PC-9 (cell line): ENCODE results near the gene TDRD6. TPM values are rescaled to one million over a fixed set of nuclear protein-coding genes. Genes with fewer than 3 reads are reported as not detected.

Source experiments
- BruUV-seq: library from RNA; stranded (reverse); fragments of 400-500 nt; replicated peaks from 2 replicates; lab custom pipeline; 2021; lab: Mats Ljungman, UMichigan
- CTCF ChIA-PET: fragments of 300-600 bp; sonication (Branson Sonifier 250); formaldehyde crosslinking; loops from one replicate; lab custom pipeline; 2022; ENCODE audit warnings: antibody characterized with exemption; lab: Charles Lee
- POLR2A ChIA-PET: fragments of 300-600 bp; sonication (Branson Sonifier 250); formaldehyde crosslinking; loops from one replicate; lab custom pipeline; 2022; ENCODE audit warnings: antibody characterized with exemption; ENCODE audit not compliant: unreplicated experiment; lab: Charles Lee
- DNase-seq, 2 experiments: peaks; one replicate each; pipeline versions ENCODE4 v3.0.0 to v3.0.0-alpha.2; 2015 to 2022; ENCODE audit warnings: mixed read lengths in 1 of 2
- H2AFZ ChIP-seq: fragments of 200-600 bp; sonication (generic); 2 replicates; pipeline ENCODE4 v1.8.1; 2017; ENCODE audit warnings: antibody characterized with exemption
- H3F3A ChIP-seq: fragments of 200-600 bp; sonication (generic); 2 replicates; pipeline ENCODE4 v1.8.1; 2017; ENCODE audit warnings: antibody characterized with exemption, mild to moderate bottlenecking, low read depth; ENCODE audit not compliant: insufficient read depth
- H3K27ac ChIP-seq: fragments of 200-600 bp; sonication (generic); 2 replicates; pipeline ENCODE4 v1.6.1; 2016; ENCODE audit warnings: mixed run types
- H3K27me3 ChIP-seq: fragments of 200-600 bp; sonication (generic); 2 replicates; pipeline ENCODE4 v1.6.1; 2016; ENCODE audit warnings: low read depth, mixed run types; ENCODE audit not compliant: insufficient read depth
- H3K36me3 ChIP-seq: fragments of 200-600 bp; sonication (generic); 2 replicates; pipeline ENCODE4 v1.6.1; 2016; ENCODE audit warnings: low read depth, mixed run types
- H3K4me1 ChIP-seq: fragments of 200-600 bp; sonication (generic); replicated peaks from 2 replicates; pipeline ENCODE4 v1.6.1; 2016; ENCODE audit warnings: mixed run types; ENCODE audit not compliant: insufficient read depth
- H3K4me2 ChIP-seq: fragments of 200-600 bp; sonication (generic); 2 replicates; pipeline ENCODE4 v1.6.1; 2017; ENCODE audit warnings: mixed run types
- H3K4me3 ChIP-seq: fragments of 200-600 bp; sonication (generic); 2 replicates; pipeline ENCODE4 v1.6.1; 2016; ENCODE audit warnings: mixed run types
- H3K79me2 ChIP-seq: fragments of 200-600 bp; sonication (generic); 2 replicates; pipeline ENCODE4 v1.6.1; 2017; ENCODE audit warnings: low read depth, mixed run types
- H3K9me2 ChIP-seq: fragments of 200-600 bp; sonication (generic); 2 replicates; pipeline ENCODE4 v1.8.1; 2017; ENCODE audit warnings: mild to moderate bottlenecking; ENCODE audit not compliant: insufficient read depth
- H3K9me3 ChIP-seq: fragments of 200-600 bp; sonication (generic); 2 replicates; pipeline ENCODE4 v1.8.1; 2016; ENCODE audit warnings: low read depth; ENCODE audit not compliant: insufficient read depth
- H4K20me1 ChIP-seq: fragments of 200-600 bp; sonication (generic); 2 replicates; pipeline ENCODE4 v1.8.1; 2017; ENCODE audit not compliant: insufficient read depth
- CTCF ChIP-seq: fragments of 200-600 bp; sonication (generic); conservative IDR thresholded peaks from 2 replicates; pipeline ENCODE4 v1.6.1; 2017; ENCODE audit warnings: mixed run types, antibody characterized with exemption, mild to moderate bottlenecking, moderate library complexity
- EZH2 ChIP-seq: fragments of 200-600 bp; sonication (generic); IDR thresholded peaks from 2 replicates; pipeline ENCODE4 v1.8.0; 2017; ENCODE audit warnings: antibody characterized with exemption, low read depth
- intact Hi-C: fragments of 100-400 bp; cut with micrococcal nuclease; formaldehyde crosslinking; loops from one replicate; pipeline ENCODE4 v1.10.0; 2022; ENCODE audit not compliant: unreplicated experiment
- total RNA-seq: library from RNA; stranded (reverse); gene quantifications from 2 replicates; pipeline ENCODE4 v1.2.3, GENCODE V29; 2021

The TDRD6 gene
- total RNA-seq, 1 experiment from 2014 or later, result 0.57 TPM

- H3K4me2 ChIP-seq, result no peak overlapping the region
- no peaks in the 10 kb centered on the region for H3K36me3 ChIP-seq
- POLR2A ChIA-PET, result no interaction called here
- no peaks in the 10 kb centered on the region for H3K9me2 ChIP-seq
- H3K27ac ChIP-seq, result no peak overlapping the region
- H3K79me2 ChIP-seq, result no peaks in the 10 kb centered on the region
- H2AFZ ChIP-seq, result no peak overlapping the region
- H3F3A ChIP-seq, result no peaks in the 10 kb centered on the region
- H3K4me3 ChIP-seq, result no peak overlapping the region
- H3K9me3 ChIP-seq, result 0 out of 2 replicates have a peak, but pooled peaks cover 3% of the 10 kb centered on the region
- peaks cover 12% of the 10 kb centered on the region for H3K4me1 ChIP-seq
- no peak for DNase-seq
- intact Hi-C loops, result loop anchor here (10.0 kb wide), 1 partner anchor 288 kb away; no protein-coding TSS in a partner anchor
- CTCF ChIA-PET, result interaction anchor here (0.5 to 0.7 kb wide), 2 partner anchors 77 to 397 kb away, joined by 3 read pairs; no protein-coding TSS in a partner anchor
- no peaks in the 10 kb centered on the region for H4K20me1 ChIP-seq
- TF ChIP-seq CTCF, result no peak
- TF ChIP-seq EZH2, result no peak
- BruUV-seq, result no TSS peak
- no peaks in the 10 kb centered on the region for H3K27me3 ChIP-seq
Measured at GRCh38 chr6:46706464-46706863, 18.8 kb downstream of the TDRD6 start.

- POLR2A ChIA-PET, result no interaction called here
- DNase-seq, result no peak
- BruUV-seq, result no TSS peak
- H3K27ac ChIP-seq, result no peak overlapping the region
- no peak overlapping the region for H2AFZ ChIP-seq
- H3K9me2 ChIP-seq, result no peaks in the 10 kb centered on the region
- H3K4me1 ChIP-seq, result no peaks in the 10 kb centered on the region
- TF ChIP-seq CTCF (no peak), EZH2 (no peak)
- CTCF ChIA-PET, result no interaction called here
- intact Hi-C loops, result loop anchor here (10.0 kb wide), 1 partner anchor 603 kb away; no protein-coding TSS in a partner anchor
- H3K36me3 ChIP-seq, result no peaks in the 10 kb centered on the region
- H4K20me1 ChIP-seq, result no peaks in the 10 kb centered on the region
- H3K79me2 ChIP-seq, result no peaks in the 10 kb centered on the region
- H3F3A ChIP-seq, result no peaks in the 10 kb centered on the region
- H3K4me3 ChIP-seq, result no peak overlapping the region
- H3K4me2 ChIP-seq, result no peak overlapping the region
- no peaks in the 10 kb centered on the region for H3K27me3 ChIP-seq
- 0 out of 2 replicates have a peak, but pooled peaks cover 6% of the 10 kb centered on the region for H3K9me3 ChIP-seq
Measured at GRCh38 chr6:46711491-46711890, 23.8 kb downstream of the TDRD6 start.

GRCh38 chr6:46715141-46715540 is 27.5 kb downstream of the TDRD6 start:
- H3K4me2 ChIP-seq, result no peak overlapping the region
- BruUV-seq, result no TSS peak
- no peaks in the 10 kb centered on the region for H3K27me3 ChIP-seq
- no peaks in the 10 kb centered on the region for H3K9me2 ChIP-seq
- 0 out of 2 replicates have a peak, but pooled peaks cover 3% of the 10 kb centered on the region for H3K9me3 ChIP-seq
- H3K4me3 ChIP-seq, result no peak overlapping the region
- POLR2A ChIA-PET, result interaction anchor here (0.7 kb wide), 1 partner anchor 90 kb away, joined by 5 read pairs; no protein-coding TSS in a partner anchor
- no peaks in the 10 kb centered on the region for H3F3A ChIP-seq
- H4K20me1 ChIP-seq, result no peaks in the 10 kb centered on the region
- CTCF ChIA-PET, result no interaction called here
- no peaks in the 10 kb centered on the region for H3K79me2 ChIP-seq
- no peaks in the 10 kb centered on the region for H3K36me3 ChIP-seq
- no peak for TF ChIP-seq CTCF
- no peak for TF ChIP-seq EZH2
- intact Hi-C loops, result loop anchor here (10.0 kb wide), 1 partner anchor 600 kb away; no protein-coding TSS in a partner anchor
- no peaks in the 10 kb centered on the region for H3K4me1 ChIP-seq
- DNase-seq, result no peak
- no peak overlapping the region for H2AFZ ChIP-seq
- no peak overlapping the region for H3K27ac ChIP-seq
